Choroid plexus epithelial cell (primary cell): Measurements from ENCODE around the gene NHS.

Source experiments
- DNase-seq: peaks from one replicate; pipeline ENCODE4 v3.0.0-alpha.2; 2010; ENCODE audit warnings: low read depth
- H3K4me3 ChIP-seq: 2 replicates; pipeline ENCODE4 v1.5.1; 2011; ENCODE audit warnings: low read depth, mild to moderate bottlenecking, control low read depth, low read length, moderate library complexity
- TF ChIP-seq, protein P1 (sequence below): conservative IDR thresholded peaks from 2 replicates; pipeline ENCODE4 v1.5.1; 2011; ENCODE audit warnings: low read depth, mild to moderate bottlenecking, control low read depth, inconsistent platforms, low read length, moderate library complexity

Gene NHS

DNA sequence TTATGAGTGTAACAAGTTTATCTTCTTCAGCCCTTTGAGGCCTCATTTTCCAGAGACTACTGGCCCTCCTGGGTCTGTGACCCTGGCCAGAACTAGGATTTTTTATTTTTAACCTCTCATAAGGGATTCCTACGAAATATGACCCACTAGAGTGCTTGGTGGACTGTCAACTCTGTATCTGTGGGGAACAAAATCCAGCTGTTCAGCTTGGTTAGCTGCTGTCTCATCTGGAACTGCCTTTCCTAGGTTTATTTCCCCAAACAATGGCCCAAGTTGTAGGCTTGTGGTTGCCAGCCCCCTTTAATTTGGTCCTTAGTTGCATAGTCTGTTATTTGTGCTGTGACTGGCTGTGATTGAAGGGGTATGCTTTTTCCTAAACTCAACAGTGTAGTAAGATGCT is 56.2 kb downstream of the NHS start:
- TF ChIP-seq, protein P1, sequence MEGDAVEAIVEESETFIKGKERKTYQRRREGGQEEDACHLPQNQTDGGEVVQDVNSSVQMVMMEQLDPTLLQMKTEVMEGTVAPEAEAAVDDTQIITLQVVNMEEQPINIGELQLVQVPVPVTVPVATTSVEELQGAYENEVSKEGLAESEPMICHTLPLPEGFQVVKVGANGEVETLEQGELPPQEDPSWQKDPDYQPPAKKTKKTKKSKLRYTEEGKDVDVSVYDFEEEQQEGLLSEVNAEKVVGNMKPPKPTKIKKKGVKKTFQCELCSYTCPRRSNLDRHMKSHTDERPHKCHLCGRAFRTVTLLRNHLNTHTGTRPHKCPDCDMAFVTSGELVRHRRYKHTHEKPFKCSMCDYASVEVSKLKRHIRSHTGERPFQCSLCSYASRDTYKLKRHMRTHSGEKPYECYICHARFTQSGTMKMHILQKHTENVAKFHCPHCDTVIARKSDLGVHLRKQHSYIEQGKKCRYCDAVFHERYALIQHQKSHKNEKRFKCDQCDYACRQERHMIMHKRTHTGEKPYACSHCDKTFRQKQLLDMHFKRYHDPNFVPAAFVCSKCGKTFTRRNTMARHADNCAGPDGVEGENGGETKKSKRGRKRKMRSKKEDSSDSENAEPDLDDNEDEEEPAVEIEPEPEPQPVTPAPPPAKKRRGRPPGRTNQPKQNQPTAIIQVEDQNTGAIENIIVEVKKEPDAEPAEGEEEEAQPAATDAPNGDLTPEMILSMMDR = no peak
- H3K4me3 ChIP-seq = no peak overlapping the region
- DNase-seq = no peak

- H3K4me3 ChIP-seq = no peak overlapping the region
- TF ChIP-seq, protein P1 = no peak
- no peak for DNase-seq
These were observed 57.2 kb downstream of the NHS start for GRCh38 chrX:17432158-17432557.

GRCh38 chrX:17433965-17434364 is 59.0 kb downstream of the NHS start:
- DNase-seq = no peak
- H3K4me3 ChIP-seq = no peak overlapping the region
- TF ChIP-seq, protein P1 = no peak

GRCh38 chrX:17435476-17435875 is 60.5 kb downstream of the NHS start:
- TF ChIP-seq, protein P1 = no peak
- DNase-seq = no peak
- no peak overlapping the region for H3K4me3 ChIP-seq

DNA sequence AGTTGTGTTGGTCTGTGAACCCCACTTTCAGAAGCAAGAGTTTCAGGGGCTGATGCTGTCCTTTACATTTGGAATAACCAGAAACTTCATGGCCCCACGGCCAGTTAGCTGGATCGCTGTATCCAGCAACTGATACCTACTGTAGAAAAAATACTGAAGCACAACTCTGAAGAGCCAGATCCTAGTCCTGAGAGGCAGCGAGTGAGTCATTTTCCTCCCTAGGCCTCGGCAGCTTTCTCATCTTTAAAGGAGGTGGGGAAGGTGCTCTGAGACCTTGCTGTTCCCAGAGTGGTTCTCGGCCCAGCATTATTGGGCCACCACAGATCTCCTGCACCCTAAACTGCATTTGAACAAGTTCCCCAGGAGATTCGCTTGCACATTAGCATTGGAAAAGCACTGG is 63.2 kb downstream of the NHS start:
- TF ChIP-seq, protein P1 = no peak
- DNase-seq = no peak
- H3K4me3 ChIP-seq = no peak overlapping the region

- no peak overlapping the region for H3K4me3 ChIP-seq
- TF ChIP-seq, protein P1 = no peak
- DNase-seq = no peak
These were observed 65.3 kb downstream of the NHS start for GRCh38 chrX:17440258-17440657.

DNA sequence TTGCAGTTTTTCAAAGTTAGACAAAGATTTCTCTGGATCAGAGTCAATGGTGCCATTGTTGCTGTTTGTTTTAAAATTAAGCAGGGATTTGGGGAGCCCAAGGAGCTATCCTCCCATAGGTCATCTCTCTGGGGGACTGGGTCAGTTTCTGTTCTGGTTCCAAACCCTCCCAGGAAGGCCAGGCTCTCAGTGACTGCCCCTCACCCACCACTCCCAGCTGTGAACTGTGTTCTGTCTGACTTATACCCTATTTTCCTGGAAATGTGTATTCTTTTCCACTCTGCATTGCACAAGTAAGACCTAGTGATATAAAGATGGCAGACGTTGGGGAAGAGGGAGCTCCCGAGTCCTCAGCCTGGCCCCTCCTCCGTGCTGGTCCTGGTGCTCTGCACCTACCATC is 65.8 kb downstream of the NHS start:
- no peak for DNase-seq
- TF ChIP-seq, protein P1 = no peak
- no peak overlapping the region for H3K4me3 ChIP-seq
